ENCODE results near the gene POTEM.
"Not testable (repeated sequence)": the region's sequence is repeated elsewhere in the genome, so short reads cannot be mapped to it uniquely, and the experiment has no call there.

DNA sequence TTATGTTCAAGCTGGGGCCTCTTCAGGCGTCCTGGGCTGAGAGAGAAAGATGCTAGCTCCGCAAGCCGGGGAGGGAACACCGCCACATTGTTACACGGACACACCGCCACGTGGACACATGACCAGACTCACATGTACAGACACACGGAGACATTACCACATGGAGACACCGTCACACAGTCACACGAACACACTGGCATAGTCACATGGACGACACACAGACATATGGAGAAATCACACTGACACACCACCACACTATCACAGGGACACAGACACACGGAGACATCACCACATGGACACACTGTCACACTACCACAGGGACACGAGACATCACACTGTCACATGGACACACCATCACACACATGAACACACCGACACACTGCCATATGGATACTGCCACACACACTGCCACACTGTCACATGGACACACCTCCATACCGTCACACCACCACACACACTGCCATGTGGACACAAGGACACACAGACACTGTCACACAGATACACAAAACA is 57.9 kb downstream of the POTEM start:
- TF ChIP-seq, protein P1, sequence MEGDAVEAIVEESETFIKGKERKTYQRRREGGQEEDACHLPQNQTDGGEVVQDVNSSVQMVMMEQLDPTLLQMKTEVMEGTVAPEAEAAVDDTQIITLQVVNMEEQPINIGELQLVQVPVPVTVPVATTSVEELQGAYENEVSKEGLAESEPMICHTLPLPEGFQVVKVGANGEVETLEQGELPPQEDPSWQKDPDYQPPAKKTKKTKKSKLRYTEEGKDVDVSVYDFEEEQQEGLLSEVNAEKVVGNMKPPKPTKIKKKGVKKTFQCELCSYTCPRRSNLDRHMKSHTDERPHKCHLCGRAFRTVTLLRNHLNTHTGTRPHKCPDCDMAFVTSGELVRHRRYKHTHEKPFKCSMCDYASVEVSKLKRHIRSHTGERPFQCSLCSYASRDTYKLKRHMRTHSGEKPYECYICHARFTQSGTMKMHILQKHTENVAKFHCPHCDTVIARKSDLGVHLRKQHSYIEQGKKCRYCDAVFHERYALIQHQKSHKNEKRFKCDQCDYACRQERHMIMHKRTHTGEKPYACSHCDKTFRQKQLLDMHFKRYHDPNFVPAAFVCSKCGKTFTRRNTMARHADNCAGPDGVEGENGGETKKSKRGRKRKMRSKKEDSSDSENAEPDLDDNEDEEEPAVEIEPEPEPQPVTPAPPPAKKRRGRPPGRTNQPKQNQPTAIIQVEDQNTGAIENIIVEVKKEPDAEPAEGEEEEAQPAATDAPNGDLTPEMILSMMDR (conservative IDR thresholded peaks at IDR 0.05 in 1 of 2, IDR thresholded peaks at IDR 0.05 in 1 of 2; ENCODE audit: extremely low read depth in 1 of 2, insufficient read depth in 1 of 2, low read depth in 1 of 2, low read length in 2 of 2), result not testable (repeated sequence)
- not testable (repeated sequence) for TF ChIP-seq EZH2 (IDR thresholded peaks at IDR 0.05; ENCODE audit: borderline replicate concordance, low read length)

Data from mammary epithelial cell (primary cell).